GM19035 (cell line): Measurements from ENCODE around the gene PRKCG.
"Not testable (repeated sequence)": the region's sequence is repeated elsewhere in the genome, so short reads cannot be mapped to it uniquely, and the experiment has no call there.

ENCODE experiments used
- ATAC-seq: cut with Tn5 transposase; IDR thresholded peaks from one replicate; pipeline ENCODE4 v1.9.1; 2021; ENCODE audit not compliant: unreplicated experiment

PRKCG gene

GRCh38 chr19:53942001-53942786, 60.2 kb downstream of the PRKCG start:
- ATAC-seq = no peak

GRCh38 chr19:53944416-53944815, 62.4 kb downstream of the PRKCG start:
- ATAC-seq = no peak

- no peak for ATAC-seq
These were observed 62.9 kb downstream of the PRKCG start for GRCh38 chr19:53944933-53945332.

DNA sequence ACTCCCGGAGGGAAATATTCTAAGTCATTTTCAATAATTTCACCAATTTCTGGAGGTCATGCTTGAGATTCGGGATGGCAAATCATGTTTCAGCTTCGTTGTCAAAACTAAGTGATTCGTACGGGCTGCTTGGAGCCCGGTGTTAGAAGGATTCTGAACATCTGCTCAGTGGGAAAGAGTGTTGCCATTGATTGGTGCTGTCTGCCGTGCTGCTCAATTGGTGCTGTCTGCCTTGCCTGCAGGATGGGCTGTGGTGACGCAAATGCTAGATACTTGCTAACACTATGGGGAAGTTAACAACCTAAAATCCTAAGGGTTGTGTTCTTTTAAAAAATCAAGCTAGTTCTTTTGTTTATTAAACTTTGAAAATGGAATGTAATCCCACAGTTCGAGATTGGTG, 63.4 kb downstream of the PRKCG start:
- no peak for ATAC-seq

- no peak for ATAC-seq
These were observed 64.0 kb downstream of the PRKCG start for GRCh38 chr19:53945998-53946397.

GRCh38 chr19:53947624-53948023, 65.6 kb downstream of the PRKCG start:
- no peak for ATAC-seq

GRCh38 chr19:53948611-53949010, 66.6 kb downstream of the PRKCG start:
- not testable (repeated sequence) for ATAC-seq

GRCh38 chr19:53951436-53951835, 69.4 kb downstream of the PRKCG start:
- no peak for ATAC-seq

GRCh38 chr19:53951947-53952346, 70.0 kb downstream of the PRKCG start:
- ATAC-seq = no peak

DNA sequence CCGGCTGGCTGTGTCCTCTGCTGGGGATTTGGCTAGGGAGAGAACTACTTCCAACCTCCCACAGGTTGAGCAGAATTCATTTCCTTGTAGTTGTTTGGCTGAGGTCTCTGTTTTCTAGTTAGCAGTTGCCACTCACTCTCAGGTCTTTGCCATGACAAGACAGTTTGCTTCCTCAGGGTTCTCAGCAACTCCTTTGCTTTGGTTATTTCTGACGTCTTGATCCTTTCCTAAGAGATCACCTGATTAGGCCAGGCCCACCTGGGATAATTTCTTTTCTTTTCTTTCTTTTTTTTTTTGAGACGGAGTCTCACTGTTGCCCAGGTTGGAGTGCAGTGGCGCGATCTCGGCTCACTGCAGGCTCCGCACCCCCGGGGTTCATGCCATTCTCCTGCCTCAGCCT, 71.4 kb downstream of the PRKCG start:
- no peak for ATAC-seq
